PFSK-1 (cell line): ENCODE measurements around the gene GMDS.

Source experiments
- SIN3A ChIP-seq: IDR thresholded peaks from 2 replicates; pipeline ENCODE4 v1.6.1; 2012; ENCODE audit warnings: mild to moderate bottlenecking, low read length, moderate library complexity, borderline replicate concordance; ENCODE audit not compliant: insufficient read depth
- TF ChIP-seq, protein P1 (sequence below), 2 experiments: IDR thresholded peaks; 2 replicates each; pipeline versions ENCODE4 v1.6.1 to v1.8.0; 2011 to 2012; ENCODE audit warnings: low read depth in 2 of 2, low read length in 2 of 2, control low read depth in 1 of 2, inconsistent platforms in 1 of 2, mild to moderate bottlenecking in 1 of 2, moderate library complexity in 1 of 2; ENCODE audit not compliant: insufficient read depth in 1 of 2

DNA sequence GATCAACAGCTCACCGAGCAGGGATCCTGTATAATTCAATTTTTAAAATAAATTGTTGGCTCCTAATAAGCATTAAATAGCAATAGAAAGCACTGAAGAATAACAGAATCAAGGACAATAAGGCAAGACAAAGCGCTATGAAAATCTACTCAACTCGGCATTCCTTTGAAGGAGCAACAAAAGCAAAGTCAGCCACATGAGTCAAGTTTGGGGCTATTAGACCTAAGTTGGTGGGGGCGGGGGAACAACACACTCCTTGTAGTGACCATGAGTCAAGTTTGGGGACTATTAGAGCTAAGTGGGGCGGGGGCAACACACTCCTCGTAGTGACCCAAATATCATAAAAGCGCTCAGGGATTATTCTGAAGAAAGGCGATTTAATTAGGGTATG is 515.7 kb downstream of the GMDS start:
- TF ChIP-seq, protein P1, sequence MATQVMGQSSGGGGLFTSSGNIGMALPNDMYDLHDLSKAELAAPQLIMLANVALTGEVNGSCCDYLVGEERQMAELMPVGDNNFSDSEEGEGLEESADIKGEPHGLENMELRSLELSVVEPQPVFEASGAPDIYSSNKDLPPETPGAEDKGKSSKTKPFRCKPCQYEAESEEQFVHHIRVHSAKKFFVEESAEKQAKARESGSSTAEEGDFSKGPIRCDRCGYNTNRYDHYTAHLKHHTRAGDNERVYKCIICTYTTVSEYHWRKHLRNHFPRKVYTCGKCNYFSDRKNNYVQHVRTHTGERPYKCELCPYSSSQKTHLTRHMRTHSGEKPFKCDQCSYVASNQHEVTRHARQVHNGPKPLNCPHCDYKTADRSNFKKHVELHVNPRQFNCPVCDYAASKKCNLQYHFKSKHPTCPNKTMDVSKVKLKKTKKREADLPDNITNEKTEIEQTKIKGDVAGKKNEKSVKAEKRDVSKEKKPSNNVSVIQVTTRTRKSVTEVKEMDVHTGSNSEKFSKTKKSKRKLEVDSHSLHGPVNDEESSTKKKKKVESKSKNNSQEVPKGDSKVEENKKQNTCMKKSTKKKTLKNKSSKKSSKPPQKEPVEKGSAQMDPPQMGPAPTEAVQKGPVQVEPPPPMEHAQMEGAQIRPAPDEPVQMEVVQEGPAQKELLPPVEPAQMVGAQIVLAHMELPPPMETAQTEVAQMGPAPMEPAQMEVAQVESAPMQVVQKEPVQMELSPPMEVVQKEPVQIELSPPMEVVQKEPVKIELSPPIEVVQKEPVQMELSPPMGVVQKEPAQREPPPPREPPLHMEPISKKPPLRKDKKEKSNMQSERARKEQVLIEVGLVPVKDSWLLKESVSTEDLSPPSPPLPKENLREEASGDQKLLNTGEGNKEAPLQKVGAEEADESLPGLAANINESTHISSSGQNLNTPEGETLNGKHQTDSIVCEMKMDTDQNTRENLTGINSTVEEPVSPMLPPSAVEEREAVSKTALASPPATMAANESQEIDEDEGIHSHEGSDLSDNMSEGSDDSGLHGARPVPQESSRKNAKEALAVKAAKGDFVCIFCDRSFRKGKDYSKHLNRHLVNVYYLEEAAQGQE (IDR thresholded peaks at IDR 0.05; ENCODE audit: insufficient read depth in 1 of 2, low read depth in 2 of 2, low read length in 2 of 2) = no peak
- no peak for TF ChIP-seq SIN3A
